H1 (cell line): Measurements from ENCODE around the gene RFX2. TPM values are rescaled to one million over a fixed set of nuclear protein-coding genes. Genes with fewer than 3 reads are reported as not detected.

Experiments used
- CTCF ChIA-PET: fragments of 300-600 bp; sonication (Branson Sonifier 250); formaldehyde crosslinking; loops from one replicate; lab custom pipeline; 2021; ENCODE audit not compliant: partially characterized antibody; lab: Charles Lee
- POLR2A ChIA-PET: fragments of 300-600 bp; sonication (Branson Sonifier 250); formaldehyde crosslinking; loops from one replicate; lab custom pipeline; 2021; ENCODE audit warnings: inconsistent platforms; ENCODE audit not compliant: partially characterized antibody; lab: Charles Lee
- DNase-seq, 2 experiments: peaks; one replicate each; pipeline versions ENCODE4 v3.0.0 to v3.0.0-alpha.2; 2010 to 2022; ENCODE audit warnings: low spot score in 2 of 2, low read depth in 1 of 2, mixed read lengths in 1 of 2
- FAIRE-seq: peaks from 2 replicates; lab custom pipeline; 2011; peaks lifted over from hg19 to GRCh38; lab: Jason Lieb, UNC
- H2AFZ ChIP-seq: 2 replicates; pipeline ENCODE4 v1.8.1; 2012; ENCODE audit warnings: low read length, inconsistent platforms
- H2AK5ac ChIP-seq: 2 replicates; pipeline ENCODE4 v1.6.1; 2013; ENCODE audit warnings: low read depth, low read length
- H2BK120ac ChIP-seq: replicated peaks from 2 replicates; pipeline ENCODE3; 2013; ENCODE audit warnings: low read depth, low read length, inconsistent platforms
- H2BK12ac ChIP-seq: 2 replicates; pipeline ENCODE4 v1.6.1; 2013; ENCODE audit warnings: low read depth, low read length
- H2BK15ac ChIP-seq: 2 replicates; pipeline ENCODE4 v1.6.1; 2013; ENCODE audit warnings: low read length
- H2BK20ac ChIP-seq: 2 replicates; pipeline ENCODE4 v1.6.1; 2013; ENCODE audit warnings: low read length
- H2BK5ac ChIP-seq: 2 replicates; pipeline ENCODE4 v1.6.1; 2013; ENCODE audit warnings: low read depth, low read length
- H3K14ac ChIP-seq: 2 replicates; pipeline ENCODE4 v1.6.1; 2013; ENCODE audit warnings: inconsistent platforms; ENCODE audit not compliant: insufficient read length
- H3K18ac ChIP-seq: 2 replicates; pipeline ENCODE4 v1.6.1; 2013; ENCODE audit warnings: low read length; ENCODE audit errors: extremely low read depth
- H3K23ac ChIP-seq: 2 replicates; pipeline ENCODE4 v1.6.1; 2013; ENCODE audit warnings: inconsistent platforms; ENCODE audit not compliant: insufficient read length
- H3K23me2 ChIP-seq: 2 replicates; pipeline ENCODE4 v1.6.1; 2013; ENCODE audit warnings: low read depth, low read length
- H3K27ac ChIP-seq: 2 replicates; pipeline ENCODE4 v1.6.1; 2011; ENCODE audit warnings: low read depth, low read length, inconsistent platforms
- H3K27me3 ChIP-seq, 4 experiments: replicated peaks in 1 of 4; 1 replicate in 1 of 4; 2 replicates in 3 of 4; pipeline versions ENCODE4 v1.6.1 to v1.8.1; 2011 to 2013; ENCODE audit warnings: low read length in 3 of 4, mild to moderate bottlenecking in 3 of 4, inconsistent platforms in 2 of 4, mixed read lengths in 2 of 4, moderate library complexity in 1 of 4; ENCODE audit not compliant: control insufficient read depth in 3 of 4, insufficient read depth in 3 of 4; ENCODE audit errors: extremely low read depth in 1 of 4
- H3K36me3 ChIP-seq, 4 experiments: 2 replicates each; pipeline versions ENCODE4 v1.6.1 to v1.8.1; 2011 to 2013; ENCODE audit warnings: mild to moderate bottlenecking in 4 of 4, low read length in 3 of 4, moderate library complexity in 2 of 4, control low read depth in 1 of 4, inconsistent platforms in 1 of 4; ENCODE audit not compliant: insufficient read depth in 4 of 4, control insufficient read depth in 2 of 4
- H3K4ac ChIP-seq: replicated peaks from 2 replicates; pipeline ENCODE3; 2013; ENCODE audit warnings: low read length, low read depth, mixed read lengths, inconsistent platforms; ENCODE audit not compliant: insufficient read length
- H3K4me1 ChIP-seq, 4 experiments: replicated peaks in 1 of 4; 1 replicate in 1 of 4; 2 replicates in 3 of 4; pipeline versions ENCODE4 v1.6.1 to v1.8.1; 2011 to 2013; ENCODE audit warnings: low read length in 3 of 4, inconsistent platforms in 2 of 4, mixed read lengths in 1 of 4; ENCODE audit not compliant: insufficient read depth in 4 of 4, control insufficient read depth in 3 of 4
- H3K4me2 ChIP-seq, 2 experiments: 2 replicates each; pipeline versions ENCODE4 v1.6.1 to v1.8.1; 2011 to 2013; ENCODE audit warnings: low read depth in 2 of 2, low read length in 2 of 2, control low read depth in 1 of 2, inconsistent platforms in 1 of 2, mild to moderate bottlenecking in 1 of 2; ENCODE audit not compliant: insufficient read depth in 1 of 2
- H3K4me3 ChIP-seq, 4 experiments: fragments of 200-600, 300-600 bp in 1 of 4; sonication (generic), shearing (Covaris generic), sonication (Bioruptor Twin) in 1 of 4; 2 replicates each; pipeline versions ENCODE4 v1.5.1 to v1.8.1; 2011 to 2016; ENCODE audit warnings: low read length in 4 of 4, low read depth in 3 of 4, control low read depth in 2 of 4, inconsistent platforms in 2 of 4, mild to moderate bottlenecking in 2 of 4, mixed read lengths in 1 of 4, moderate library complexity in 1 of 4; ENCODE audit not compliant: insufficient read depth in 2 of 4; ENCODE audit errors: extremely low read depth in 1 of 4
- H3K56ac ChIP-seq: replicated peaks from 2 replicates; pipeline ENCODE3; 2013; ENCODE audit warnings: low read depth, mild to moderate bottlenecking, mixed read lengths, low read length, inconsistent platforms; ENCODE audit not compliant: insufficient read length
- H3K79me1 ChIP-seq: 2 replicates; pipeline ENCODE4 v1.6.1; 2013; ENCODE audit warnings: low read depth, low read length, control low read depth
- H3K79me2 ChIP-seq, 2 experiments: 2 replicates each; pipeline versions ENCODE4 v1.6.1 to v1.8.1; 2012 to 2013; ENCODE audit warnings: low read length in 2 of 2, mild to moderate bottlenecking in 2 of 2, inconsistent platforms in 1 of 2; ENCODE audit not compliant: insufficient read depth in 2 of 2, control insufficient read depth in 1 of 2
- H3K9ac ChIP-seq, 4 experiments: replicated peaks in 1 of 4; 1 replicate in 1 of 4; 2 replicates in 3 of 4; pipeline versions ENCODE4 v1.6.1 to v1.8.1; 2011 to 2013; ENCODE audit warnings: low read depth in 3 of 4, low read length in 3 of 4, control low read depth in 2 of 4, mild to moderate bottlenecking in 2 of 4, moderate library complexity in 2 of 4, inconsistent platforms in 1 of 4; ENCODE audit errors: extremely low read depth in 1 of 4
- H3K9me3 ChIP-seq, 2 experiments: 2 replicates each; pipeline versions ENCODE4 v1.6.1 to v1.8.1; 2012 to 2013; ENCODE audit warnings: mild to moderate bottlenecking in 2 of 2, moderate library complexity in 2 of 2, control low read depth in 1 of 2, inconsistent platforms in 1 of 2, low read depth in 1 of 2, low read length in 1 of 2, mixed read lengths in 1 of 2; ENCODE audit not compliant: insufficient read depth in 2 of 2
- H4K20me1 ChIP-seq, 2 experiments: replicated peaks in 1 of 2; 2 replicates each; pipeline versions ENCODE3 to v1.8.1; 2011 to 2013; ENCODE audit warnings: inconsistent platforms in 2 of 2, low read length in 2 of 2, mild to moderate bottlenecking in 1 of 2; ENCODE audit not compliant: insufficient read depth in 2 of 2, control insufficient read depth in 1 of 2
- H4K5ac ChIP-seq: 2 replicates; pipeline ENCODE4 v1.6.1; 2013; ENCODE audit warnings: low read length, low read depth, mixed read lengths, inconsistent platforms; ENCODE audit not compliant: insufficient read length
- H4K8ac ChIP-seq: 2 replicates; pipeline ENCODE4 v1.8.0; 2013; ENCODE audit warnings: mild to moderate bottlenecking, moderate library complexity, low read length, inconsistent platforms; ENCODE audit not compliant: insufficient read depth; ENCODE audit errors: extremely low read depth
- H4K91ac ChIP-seq: replicated peaks from 2 replicates; pipeline ENCODE3; 2013; ENCODE audit warnings: low read length, mixed read lengths, inconsistent platforms; ENCODE audit not compliant: insufficient read length
- BACH1 ChIP-seq: IDR thresholded peaks from 2 replicates; pipeline ENCODE4 v1.6.1; 2012; ENCODE audit warnings: low read length, improper control_type of control experiment
- BRCA1 ChIP-seq: IDR thresholded peaks from 2 replicates; pipeline ENCODE4 v1.6.1; 2012; ENCODE audit warnings: low read depth, low read length, improper control_type of control experiment
- GABPA ChIP-seq: IDR thresholded peaks from 2 replicates; pipeline ENCODE4 v1.6.1; 2011; ENCODE audit warnings: mild to moderate bottlenecking, low read length, moderate library complexity, borderline replicate concordance; ENCODE audit not compliant: insufficient read depth
- HDAC2 ChIP-seq, 2 experiments: fragments of 300-600 bp in 1 of 2; sonication (generic) in 1 of 2; IDR thresholded peaks; 2 replicates each; pipeline ENCODE4 v1.6.1; 2011 to 2012; ENCODE audit warnings: low read depth in 2 of 2, low read length in 2 of 2, mild to moderate bottlenecking in 2 of 2, moderate library complexity in 2 of 2, borderline replicate concordance in 1 of 2, inconsistent platforms in 1 of 2
- PHF8 ChIP-seq: fragments of 200-600 bp; sonication (generic); conservative IDR thresholded peaks from 2 replicates; pipeline ENCODE4 v1.7.1; 2012; ENCODE audit warnings: low read depth, mild to moderate bottlenecking, inconsistent platforms, low read length, moderate library complexity
- RXRA ChIP-seq: IDR thresholded peaks from 2 replicates; pipeline ENCODE4 v1.6.1; 2011; ENCODE audit warnings: low read depth, mild to moderate bottlenecking, low read length, moderate library complexity; ENCODE audit not compliant: insufficient read depth
- WGBS, 2 experiments: shearing (Covaris generic) in 1 of 2; methylation state at CpG; one replicate each; pipeline versions ENCODE4 v1.1.6 to v1.1.7; 2013 to 2015; ENCODE audit warnings: low lambda C conversion rate in 2 of 2, mixed read lengths in 2 of 2, inconsistent platforms in 1 of 2, low coverage in 1 of 2, missing lambda C conversion rate in 1 of 2; ENCODE audit not compliant: insufficient replicate concordance in 2 of 2, insufficient coverage in 1 of 2, insufficient read length in 1 of 2; ENCODE audit errors: extremely low coverage in 1 of 2, missing lambda C conversion rate in 1 of 2; 5-methylcytosine and 5-hydroxymethylcytosine counted together
- polyA plus RNA-seq, 7 experiments: library from polyadenylated mRNA; depleted of rRNA in 3 of 7; stranded (reverse) in 5 of 7; unstranded in 2 of 7; fragments of >200 nt in 5 of 7; fragments of 200-250 nt in 2 of 7; gene quantifications; 1 replicate in 5 of 7; 2 replicates in 1 of 7; 4 replicates in 1 of 7; pipeline versions ENCODE4 v1.2.1 to v1.2.3, GENCODE V29; 2011 to 2013; ENCODE audit warnings: missing spikeins in 2 of 7, mixed read lengths in 2 of 7
- total RNA-seq: library from RNA; stranded (reverse); fragmentation: NEBNext Ultra II Directional; extraction: Animal tissue kit (Norgen Biotek cat#: 25700); gene quantifications from 2 replicates; pipeline ENCODE4 v1.2.1, GENCODE V29; 2021

Gene RFX2
- total and polyA plus RNA-seq, 2 of the 8 experiments (the other 6 are each of a cell fraction or from before 2014, with no cell fraction given) = 4.8 to 5.3 TPM

GRCh38 chr19:6047256-6047655 is 63.0 kb downstream of the RFX2 start:
- H3K18ac ChIP-seq = no peak overlapping the region
- no peak overlapping the region for H2BK15ac ChIP-seq
- H3K4me2 ChIP-seq = no peak overlapping the region
- CTCF ChIA-PET = interaction anchor here (0.6 to 3.7 kb wide), 43 partner anchors 10 to 768 kb away, joined by 3 to 47 read pairs (median 4); partner anchors contain the start of gene CLPP
- no peak overlapping the region for H3K4ac ChIP-seq
- no peak overlapping the region for H3K4me3 ChIP-seq
- no peaks in the 10 kb centered on the region; a peak in 1 of 7 replicates for H3K27me3 ChIP-seq
- H3K4me1 ChIP-seq = no peaks in the 10 kb centered on the region
- H3K9me3 ChIP-seq = no peaks in the 10 kb centered on the region
- H2BK20ac ChIP-seq = no peak overlapping the region
- no peak overlapping the region for H4K8ac ChIP-seq
- no peak overlapping the region for H3K14ac ChIP-seq
- H3K56ac ChIP-seq = no peak overlapping the region
- 83% methylated on average over 17 of the region's 18 CpGs; no CpG with 5 or more reads in 1 of the 2 experiments for WGBS, 2 experiments
- no peak overlapping the region for H3K23ac ChIP-seq
- H3K23me2 ChIP-seq = no peaks in the 10 kb centered on the region
- H2AK5ac ChIP-seq = no peak overlapping the region
- H3K27ac ChIP-seq = no peak overlapping the region
- no peaks in the 10 kb centered on the region for H3K79me2 ChIP-seq
- H2BK12ac ChIP-seq = no peak overlapping the region
- no peak overlapping the region for H2BK5ac ChIP-seq
- H3K36me3 ChIP-seq = no peaks in the 10 kb centered on the region
- no peak for DNase-seq
- no peak overlapping the region for H3K9ac ChIP-seq
- no peak overlapping the region for H2AFZ ChIP-seq
- H3K79me1 ChIP-seq = no peaks in the 10 kb centered on the region
- FAIRE-seq = no peak
- H4K91ac ChIP-seq = no peak overlapping the region
- H4K5ac ChIP-seq = no peak overlapping the region
- H2BK120ac ChIP-seq = no peak overlapping the region
- POLR2A ChIA-PET = no interaction called here
- no peaks in the 10 kb centered on the region for H4K20me1 ChIP-seq
- no peak for TF ChIP-seq GABPA
- no peak for TF ChIP-seq BRCA1
- no peak for TF ChIP-seq PHF8
- TF ChIP-seq RXRA = no peak
- TF ChIP-seq BACH1 = no peak
- no peak for TF ChIP-seq HDAC2 (IDR thresholded peaks at IDR 0.05; ENCODE audit: borderline replicate concordance in 1 of 2, low read depth in 2 of 2, low read length in 2 of 2)
